ENCODE data around the gene ERBB4.

Gene ERBB4

GRCh38 chr2:212526059-212526458 is 12.5 kb downstream of the ERBB4 start:
- TF ChIP-seq ZNF70 (CRISPR knock-in tag; IDR thresholded peaks at IDR 0.05) (no peak), SNAI2 (CRISPR knock-in tag; IDR thresholded peaks at IDR 0.05) (no peak), PATZ1 (CRISPR knock-in tag; IDR thresholded peaks at IDR 0.05; ENCODE audit: borderline replicate concordance) (no peak)
- ATAC-seq: no peak

- TF ChIP-seq ZFP3 (CRISPR knock-in tag; IDR thresholded peaks at IDR 0.05) (no peak), ZNF565 (CRISPR knock-in tag; conservative IDR thresholded peaks at IDR 0.05; ENCODE audit: low read depth) (no peak)
- no peak for ATAC-seq
Measured at GRCh38 chr2:212523756-212524155, 14.8 kb downstream of the ERBB4 start.

GRCh38 chr2:212520340-212520739 is 18.3 kb downstream of the ERBB4 start:
- peak; percentile 75 for ATAC-seq
- TF ChIP-seq ZNF8 (CRISPR knock-in tag; IDR thresholded peaks at IDR 0.05) (no peak), ZC3H10 (CRISPR knock-in tag; IDR thresholded peaks at IDR 0.05) (no peak), TCF4 (CRISPR knock-in tag; IDR thresholded peaks at IDR 0.05; ENCODE audit: borderline replicate concordance) (no peak), ISL1 (CRISPR knock-in tag; IDR thresholded peaks at IDR 0.05) (no peak), ARNTL (CRISPR knock-in tag; IDR thresholded peaks at IDR 0.05; ENCODE audit: borderline replicate concordance, low read depth) (no peak), PATZ1 (CRISPR knock-in tag; IDR thresholded peaks at IDR 0.05; ENCODE audit: borderline replicate concordance) (no peak), ZNF70 (CRISPR knock-in tag; IDR thresholded peaks at IDR 0.05) (no peak), SNAI2 (CRISPR knock-in tag; IDR thresholded peaks at IDR 0.05) (no peak), GLIS3 (CRISPR knock-in tag; IDR thresholded peaks at IDR 0.05) (no peak), CREB5 (CRISPR knock-in tag; IDR thresholded peaks at IDR 0.05; ENCODE audit: low read depth) (no peak), RARB (CRISPR knock-in tag; IDR thresholded peaks at IDR 0.05) (no peak), OSR1 (CRISPR knock-in tag; IDR thresholded peaks at IDR 0.05) (no peak), CSRNP3 (CRISPR knock-in tag; IDR thresholded peaks at IDR 0.05) (no peak), POU6F1 (CRISPR knock-in tag; IDR thresholded peaks at IDR 0.05; ENCODE audit: borderline replicate concordance, low read depth) (no peak), ZFP3 (CRISPR knock-in tag; IDR thresholded peaks at IDR 0.05) (no peak), BACH2 (CRISPR knock-in tag; IDR thresholded peaks at IDR 0.05; ENCODE audit: borderline replicate concordance) (no peak), TOX (CRISPR knock-in tag; IDR thresholded peaks at IDR 0.05; ENCODE audit: borderline replicate concordance) (no peak), ZFP30 (CRISPR knock-in tag; IDR thresholded peaks at IDR 0.05) (no peak), CSDC2 (CRISPR knock-in tag; IDR thresholded peaks at IDR 0.05) (no peak)

- TF ChIP-seq ARNTL (CRISPR knock-in tag; IDR thresholded peaks at IDR 0.05; ENCODE audit: borderline replicate concordance, low read depth) (no peak), CSDC2 (CRISPR knock-in tag; IDR thresholded peaks at IDR 0.05) (no peak), CREB5 (CRISPR knock-in tag; IDR thresholded peaks at IDR 0.05; ENCODE audit: low read depth) (no peak), ZFP3 (CRISPR knock-in tag; IDR thresholded peaks at IDR 0.05) (no peak), TCF4 (CRISPR knock-in tag; IDR thresholded peaks at IDR 0.05; ENCODE audit: borderline replicate concordance) (no peak), OSR1 (CRISPR knock-in tag; IDR thresholded peaks at IDR 0.05) (no peak), RARB (CRISPR knock-in tag; IDR thresholded peaks at IDR 0.05) (no peak), POU6F1 (CRISPR knock-in tag; IDR thresholded peaks at IDR 0.05; ENCODE audit: borderline replicate concordance, low read depth) (no peak), ZFP30 (CRISPR knock-in tag; IDR thresholded peaks at IDR 0.05) (no peak), ZC3H10 (CRISPR knock-in tag; IDR thresholded peaks at IDR 0.05) (no peak), PATZ1 (CRISPR knock-in tag; IDR thresholded peaks at IDR 0.05; ENCODE audit: borderline replicate concordance) (no peak), PPARA (CRISPR knock-in tag; IDR thresholded peaks at IDR 0.05; ENCODE audit: borderline replicate concordance) (no peak)
- no peak for ATAC-seq
Measured at GRCh38 chr2:212517693-212518092, 20.9 kb downstream of the ERBB4 start.

Measured in SK-N-SH treated with all-trans-retinoic acid at 6 μM for 48 hours (cell line).